Liver (tissue), 9 donors: ENCODE measurements around the gene JAG1. TPM values are rescaled to one million over a fixed set of nuclear protein-coding genes. Genes with fewer than 3 reads are reported as not detected.

ENCODE experiments used
- DNase-seq: peaks from one replicate; pipeline ENCODE4 v3.0.0-alpha.2; 2017; ENCODE audit warnings: low spot score
- H3K27ac ChIP-seq, 2 donors: one replicate each; pipeline ENCODE4 v1.7.0; 2013; ENCODE audit warnings: inconsistent platforms in 2 of 2, low read length in 2 of 2, control low read depth in 1 of 2, low read depth in 1 of 2, mild to moderate bottlenecking in 1 of 2
- H3K27me3 ChIP-seq, 4 donors: one replicate each; pipeline versions ENCODE4 v1.6.1 to v1.7.0; 2013; ENCODE audit warnings: low read length in 3 of 4, inconsistent platforms in 1 of 4, mild to moderate bottlenecking in 1 of 4, moderate library complexity in 1 of 4; ENCODE audit not compliant: control insufficient read depth in 4 of 4, insufficient read depth in 4 of 4
- H3K36me3 ChIP-seq, 4 donors: one replicate each; pipeline versions ENCODE4 v1.6.1 to v1.7.0; 2013; ENCODE audit warnings: low read length in 3 of 4, mild to moderate bottlenecking in 3 of 4, low read depth in 1 of 4, moderate library complexity in 1 of 4; ENCODE audit not compliant: control insufficient read depth in 4 of 4, insufficient read depth in 3 of 4
- H3K4me1 ChIP-seq, 4 donors: one replicate each; pipeline versions ENCODE4 v1.6.1 to v1.7.0; 2013; ENCODE audit warnings: low read length in 3 of 4, mild to moderate bottlenecking in 3 of 4, moderate library complexity in 1 of 4; ENCODE audit not compliant: control insufficient read depth in 4 of 4, insufficient read depth in 4 of 4
- H3K4me3 ChIP-seq, 3 donors: one replicate each; pipeline versions ENCODE4 v1.6.1 to v1.7.0; 2013; ENCODE audit warnings: low read length in 3 of 3, control low read depth in 1 of 3, low read depth in 1 of 3, mild to moderate bottlenecking in 1 of 3
- H3K9ac ChIP-seq, 2 donors: one replicate each; pipeline ENCODE4 v1.7.0; 2013; ENCODE audit warnings: low read length in 2 of 2, mild to moderate bottlenecking in 2 of 2, moderate library complexity in 2 of 2, control low read depth in 1 of 2, low read depth in 1 of 2
- H3K9me3 ChIP-seq, 4 donors: one replicate each; pipeline versions ENCODE4 v1.6.1 to v1.7.0; 2013; ENCODE audit warnings: low read length in 3 of 4; ENCODE audit not compliant: control insufficient read depth in 4 of 4
- ATF3 ChIP-seq: IDR thresholded peaks from 2 replicates; pipeline ENCODE4 v1.6.1; 2016; ENCODE audit warnings: antibody characterized with exemption
- EGR1 ChIP-seq, 2 donors: IDR thresholded peaks; 2 replicates each; pipeline ENCODE4 v1.6.1; 2016 to 2018; ENCODE audit warnings: antibody characterized with exemption in 2 of 2, low read depth in 2 of 2
- FOXA1 ChIP-seq: IDR thresholded peaks from 2 replicates; pipeline ENCODE4 v1.6.1; 2016; ENCODE audit warnings: antibody characterized with exemption
- FOXA2 ChIP-seq: IDR thresholded peaks from 2 replicates; pipeline ENCODE4 v1.6.1; 2016; ENCODE audit warnings: antibody characterized with exemption
- GABPA ChIP-seq, 2 donors: IDR thresholded peaks in 1 of 2; conservative IDR thresholded peaks in 1 of 2; 2 replicates each; pipeline ENCODE4 v1.6.1; 2016; ENCODE audit warnings: antibody characterized with exemption in 2 of 2, mild to moderate bottlenecking in 1 of 2, moderate library complexity in 1 of 2
- HNF4A ChIP-seq, 2 donors: conservative IDR thresholded peaks; 2 replicates each; pipeline ENCODE4 v1.6.1; 2016; ENCODE audit warnings: antibody characterized with exemption in 2 of 2, mild to moderate bottlenecking in 2 of 2
- HNF4G ChIP-seq: IDR thresholded peaks from 2 replicates; pipeline ENCODE4 v1.6.1; 2016; ENCODE audit warnings: antibody characterized with exemption
- JUND ChIP-seq, 2 donors: IDR thresholded peaks; 2 replicates each; pipeline ENCODE4 v1.6.1; 2016; ENCODE audit warnings: antibody characterized with exemption in 2 of 2
- NR2F2 ChIP-seq: IDR thresholded peaks from 2 replicates; pipeline ENCODE4 v1.6.1; 2016; ENCODE audit warnings: antibody characterized with exemption
- RXRA ChIP-seq, 2 donors: IDR thresholded peaks; 2 replicates each; pipeline ENCODE4 v1.6.1; 2017 to 2018; ENCODE audit warnings: antibody characterized with exemption in 2 of 2, mild to moderate bottlenecking in 1 of 2
- SP1 ChIP-seq: IDR thresholded peaks from 2 replicates; pipeline ENCODE4 v1.6.1; 2018; ENCODE audit warnings: antibody characterized with exemption, mild to moderate bottlenecking
- TAF1 ChIP-seq: conservative IDR thresholded peaks from 2 replicates; pipeline ENCODE4 v1.6.1; 2016; ENCODE audit warnings: antibody characterized with exemption, mild to moderate bottlenecking
- YY1 ChIP-seq: IDR thresholded peaks from 2 replicates; pipeline ENCODE4 v1.6.1; 2016; ENCODE audit warnings: antibody characterized with exemption, mild to moderate bottlenecking
- WGBS: extraction: QIAGEN DNeasy Blood & Tissue Kit; methylation state at CpG from one replicate; pipeline ENCODE4 v1.1.7; 2013; 5-methylcytosine and 5-hydroxymethylcytosine counted together
- polyA plus RNA-seq, 2 donors: library from polyadenylated mRNA; stranded (reverse) in 1 of 2; unstranded in 1 of 2; fragments of 200-250 nt in 1 of 2; fragments of >200 nt in 1 of 2; fragmentation: Nextera tagmentation in 1 of 2; extraction: Ambion mirVana in 1 of 2; gene quantifications; one replicate each; pipeline versions ENCODE4 v1.2.1 to v1.2.3, GENCODE V29; 2013 to 2015
- total RNA-seq, 2 donors: library from RNA; depleted of rRNA; stranded (reverse); fragments of >200 nt; gene quantifications; one replicate each; pipeline ENCODE4 v1.2.3, GENCODE V29; 2014
- TF ChIP-seq, protein P1 (sequence below): IDR thresholded peaks from 2 replicates; pipeline ENCODE4 v1.6.1; 2016; ENCODE audit warnings: antibody characterized with exemption
- TF ChIP-seq, protein P2 (sequence below): fragments of 150-350 bp; IDR thresholded peaks from 2 replicates; pipeline ENCODE4 v1.5.1; 2017; ENCODE audit warnings: improper control_type of control experiment, low read depth, low read length; ENCODE audit not compliant: missing input control
- TF ChIP-seq, protein P3 (sequence below): IDR thresholded peaks from 2 replicates; pipeline ENCODE4 v1.6.1; 2016; ENCODE audit warnings: antibody characterized with exemption, mild to moderate bottlenecking
- donor health status: healthy.
- donor health status: healthy.
- donor health status: healthy.
- donor health status: healthy.
- donor health status: healthy.

The JAG1 gene
- total and polyA plus RNA-seq, 4 donors, result 1.8 to 16.6 (median 4.6) TPM

DNA sequence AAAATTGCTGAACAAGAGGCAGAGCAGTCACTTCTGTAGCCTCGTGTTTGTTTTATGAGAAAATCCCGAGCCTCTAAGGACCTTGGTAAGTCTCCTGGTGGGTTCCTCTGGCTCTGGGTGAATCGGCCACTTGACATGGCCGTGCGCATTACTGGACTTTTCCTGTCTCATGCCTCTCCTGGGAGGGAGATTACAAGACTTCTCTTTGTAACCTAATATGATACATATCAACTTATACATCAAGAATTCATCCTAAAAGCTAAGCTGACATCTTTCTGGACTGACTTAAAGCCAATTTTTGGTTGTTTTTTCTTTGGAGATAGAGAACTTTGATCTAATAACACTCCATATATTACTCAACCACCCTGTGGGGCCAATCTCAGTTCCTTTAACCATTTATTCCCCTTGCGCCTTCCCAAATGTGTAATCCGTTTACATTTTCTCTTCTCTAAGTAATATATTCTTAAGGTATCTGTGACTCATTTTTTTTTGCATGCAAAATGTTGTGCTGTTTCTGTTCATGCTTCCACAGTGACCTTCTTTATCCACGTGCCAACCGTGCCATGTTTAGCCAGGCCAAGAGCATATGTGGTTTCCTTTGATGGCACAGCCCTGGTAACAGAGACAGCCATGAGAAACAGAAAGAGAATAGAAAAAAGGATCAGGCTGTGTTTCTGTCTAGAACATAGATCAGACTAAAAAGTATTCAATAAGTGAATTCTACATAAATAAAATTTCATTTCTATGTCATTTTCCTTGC, 47.5 kb upstream of the JAG1 start:
- 91% methylated on average over 9 of the region's 9 CpGs for WGBS
- Histone ChIP-seq H3K27ac (no peak overlapping the region), H3K4me3 (no peak overlapping the region), H3K4me1 (peaks cover 0 to 1% (median under 1%) of the 10 kb centered on the region in 4 donors), H3K36me3 (no peaks in the 10 kb centered on the region), H3K9me3 (no peaks in the 10 kb centered on the region), H3K9ac (no peak overlapping the region), H3K27me3 (no peaks in the 10 kb centered on the region)
- DNase-seq, result no peak
- TF ChIP-seq, protein P1, sequence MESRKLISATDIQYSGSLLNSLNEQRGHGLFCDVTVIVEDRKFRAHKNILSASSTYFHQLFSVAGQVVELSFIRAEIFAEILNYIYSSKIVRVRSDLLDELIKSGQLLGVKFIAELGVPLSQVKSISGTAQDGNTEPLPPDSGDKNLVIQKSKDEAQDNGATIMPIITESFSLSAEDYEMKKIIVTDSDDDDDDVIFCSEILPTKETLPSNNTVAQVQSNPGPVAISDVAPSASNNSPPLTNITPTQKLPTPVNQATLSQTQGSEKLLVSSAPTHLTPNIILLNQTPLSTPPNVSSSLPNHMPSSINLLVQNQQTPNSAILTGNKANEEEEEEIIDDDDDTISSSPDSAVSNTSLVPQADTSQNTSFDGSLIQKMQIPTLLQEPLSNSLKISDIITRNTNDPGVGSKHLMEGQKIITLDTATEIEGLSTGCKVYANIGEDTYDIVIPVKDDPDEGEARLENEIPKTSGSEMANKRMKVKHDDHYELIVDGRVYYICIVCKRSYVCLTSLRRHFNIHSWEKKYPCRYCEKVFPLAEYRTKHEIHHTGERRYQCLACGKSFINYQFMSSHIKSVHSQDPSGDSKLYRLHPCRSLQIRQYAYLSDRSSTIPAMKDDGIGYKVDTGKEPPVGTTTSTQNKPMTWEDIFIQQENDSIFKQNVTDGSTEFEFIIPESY, result no peak
- TF ChIP-seq JUND (IDR thresholded peaks at IDR 0.05) (no peak), TAF1 (no peak), YY1 (no peak), EGR1 (IDR thresholded peaks at IDR 0.05; ENCODE audit: low read depth in 2 of 2) (no peak), GABPA (IDR thresholded peaks at IDR 0.05 in 1 of 2, conservative IDR thresholded peaks at IDR 0.05 in 1 of 2) (no peak), FOXA2 (no peak), FOXA1 (no peak), RXRA (IDR thresholded peaks at IDR 0.05) (no peak), SP1 (no peak), NR2F2 (no peak), ATF3 (no peak)
- TF ChIP-seq, protein P2, sequence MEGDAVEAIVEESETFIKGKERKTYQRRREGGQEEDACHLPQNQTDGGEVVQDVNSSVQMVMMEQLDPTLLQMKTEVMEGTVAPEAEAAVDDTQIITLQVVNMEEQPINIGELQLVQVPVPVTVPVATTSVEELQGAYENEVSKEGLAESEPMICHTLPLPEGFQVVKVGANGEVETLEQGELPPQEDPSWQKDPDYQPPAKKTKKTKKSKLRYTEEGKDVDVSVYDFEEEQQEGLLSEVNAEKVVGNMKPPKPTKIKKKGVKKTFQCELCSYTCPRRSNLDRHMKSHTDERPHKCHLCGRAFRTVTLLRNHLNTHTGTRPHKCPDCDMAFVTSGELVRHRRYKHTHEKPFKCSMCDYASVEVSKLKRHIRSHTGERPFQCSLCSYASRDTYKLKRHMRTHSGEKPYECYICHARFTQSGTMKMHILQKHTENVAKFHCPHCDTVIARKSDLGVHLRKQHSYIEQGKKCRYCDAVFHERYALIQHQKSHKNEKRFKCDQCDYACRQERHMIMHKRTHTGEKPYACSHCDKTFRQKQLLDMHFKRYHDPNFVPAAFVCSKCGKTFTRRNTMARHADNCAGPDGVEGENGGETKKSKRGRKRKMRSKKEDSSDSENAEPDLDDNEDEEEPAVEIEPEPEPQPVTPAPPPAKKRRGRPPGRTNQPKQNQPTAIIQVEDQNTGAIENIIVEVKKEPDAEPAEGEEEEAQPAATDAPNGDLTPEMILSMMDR, result no peak
- TF ChIP-seq, protein P3, sequence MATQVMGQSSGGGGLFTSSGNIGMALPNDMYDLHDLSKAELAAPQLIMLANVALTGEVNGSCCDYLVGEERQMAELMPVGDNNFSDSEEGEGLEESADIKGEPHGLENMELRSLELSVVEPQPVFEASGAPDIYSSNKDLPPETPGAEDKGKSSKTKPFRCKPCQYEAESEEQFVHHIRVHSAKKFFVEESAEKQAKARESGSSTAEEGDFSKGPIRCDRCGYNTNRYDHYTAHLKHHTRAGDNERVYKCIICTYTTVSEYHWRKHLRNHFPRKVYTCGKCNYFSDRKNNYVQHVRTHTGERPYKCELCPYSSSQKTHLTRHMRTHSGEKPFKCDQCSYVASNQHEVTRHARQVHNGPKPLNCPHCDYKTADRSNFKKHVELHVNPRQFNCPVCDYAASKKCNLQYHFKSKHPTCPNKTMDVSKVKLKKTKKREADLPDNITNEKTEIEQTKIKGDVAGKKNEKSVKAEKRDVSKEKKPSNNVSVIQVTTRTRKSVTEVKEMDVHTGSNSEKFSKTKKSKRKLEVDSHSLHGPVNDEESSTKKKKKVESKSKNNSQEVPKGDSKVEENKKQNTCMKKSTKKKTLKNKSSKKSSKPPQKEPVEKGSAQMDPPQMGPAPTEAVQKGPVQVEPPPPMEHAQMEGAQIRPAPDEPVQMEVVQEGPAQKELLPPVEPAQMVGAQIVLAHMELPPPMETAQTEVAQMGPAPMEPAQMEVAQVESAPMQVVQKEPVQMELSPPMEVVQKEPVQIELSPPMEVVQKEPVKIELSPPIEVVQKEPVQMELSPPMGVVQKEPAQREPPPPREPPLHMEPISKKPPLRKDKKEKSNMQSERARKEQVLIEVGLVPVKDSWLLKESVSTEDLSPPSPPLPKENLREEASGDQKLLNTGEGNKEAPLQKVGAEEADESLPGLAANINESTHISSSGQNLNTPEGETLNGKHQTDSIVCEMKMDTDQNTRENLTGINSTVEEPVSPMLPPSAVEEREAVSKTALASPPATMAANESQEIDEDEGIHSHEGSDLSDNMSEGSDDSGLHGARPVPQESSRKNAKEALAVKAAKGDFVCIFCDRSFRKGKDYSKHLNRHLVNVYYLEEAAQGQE, result no peak

DNA sequence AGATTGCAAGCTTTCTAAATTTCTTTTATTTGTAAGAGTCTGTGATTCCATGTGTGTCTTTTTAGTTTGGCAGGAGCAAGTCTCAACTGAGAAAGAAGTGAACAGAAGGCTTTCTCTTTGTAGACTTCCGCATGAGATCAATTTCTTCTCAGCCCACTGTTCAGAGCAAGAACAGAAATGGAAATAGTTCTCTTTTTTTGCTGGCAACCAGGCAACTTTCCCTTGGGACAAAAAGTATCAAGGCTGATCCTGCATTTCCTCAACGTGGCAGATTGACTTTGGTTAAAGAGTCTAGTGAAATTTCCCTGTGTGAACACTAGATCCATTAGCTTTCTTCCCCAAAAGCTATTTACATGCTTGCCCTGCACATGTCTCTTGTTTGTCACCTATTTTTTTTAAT, 46.8 kb upstream of the JAG1 start:
- Histone ChIP-seq H3K36me3 (no peaks in the 10 kb centered on the region), H3K4me1 (peaks cover 0 to 3% (median under 1%) of the 10 kb centered on the region in 4 donors), H3K9ac (no peak overlapping the region), H3K9me3 (no peaks in the 10 kb centered on the region), H3K4me3 (no peak overlapping the region), H3K27ac (no peak overlapping the region), H3K27me3 (no peaks in the 10 kb centered on the region)
- no peak for DNase-seq
- TF ChIP-seq, protein P2, result no peak
- TF ChIP-seq SP1, result no peak
- TF ChIP-seq, protein P1, result no peak
- no peak for TF ChIP-seq FOXA2
- no peak for TF ChIP-seq NR2F2
- no peak for TF ChIP-seq FOXA1
- TF ChIP-seq YY1, result no peak
- TF ChIP-seq EGR1 (IDR thresholded peaks at IDR 0.05; ENCODE audit: low read depth in 2 of 2), result no peak
- TF ChIP-seq HNF4G, result no peak
- TF ChIP-seq HNF4A (conservative IDR thresholded peaks at IDR 0.05), result no peak
- 68% methylated on average over 2 of the region's 2 CpGs for WGBS
